NCI-H1048 (cell line): Measurements from ENCODE around the gene KLF9.

Experiments used
- DNase-seq: peaks from one replicate; lab custom pipeline; 2025; lab: John Stamatoyannopoulos, UW

The KLF9 gene

GRCh38 chr9:70355801-70356200 lies 58.7 kb downstream of the KLF9 start:
- DNase-seq, result no peak

GRCh38 chr9:70352802-70353201 lies 61.7 kb downstream of the KLF9 start:
- no peak for DNase-seq

DNA sequence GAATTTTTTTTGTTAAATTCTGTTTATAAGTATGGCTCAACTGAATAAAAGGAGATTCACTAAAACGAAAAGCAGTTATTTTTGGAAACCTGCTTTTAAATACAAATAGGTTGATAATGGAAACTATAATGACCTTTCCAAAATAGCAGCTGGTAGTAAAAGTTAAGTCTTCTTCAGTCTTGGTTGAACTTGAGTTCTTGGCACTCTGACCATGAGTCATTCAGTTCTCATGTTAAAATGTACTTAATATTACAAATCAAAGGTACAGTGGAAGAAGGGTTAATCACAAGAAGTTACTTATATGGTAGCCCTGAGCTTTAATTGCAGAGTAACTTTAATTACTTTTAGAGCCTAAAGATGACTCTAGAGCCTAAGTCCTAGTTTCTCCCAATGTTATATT lies 62.1 kb downstream of the KLF9 start:
- DNase-seq, result no peak

- no peak for DNase-seq
These were observed 67.4 kb downstream of the KLF9 start for GRCh38 chr9:70347046-70347445.

- peak; percentile 4 for DNase-seq
These were observed 73.9 kb downstream of the KLF9 start for GRCh38 chr9:70340572-70340971.
